Ishikawa (cell line): ENCODE measurements around the gene MADCAM1.
A peak's percentile ranks its signal among the peaks of the same experiment; 100 is the strongest.

Experiments
- CEBPB ChIP-seq: IDR thresholded peaks from 2 replicates; pipeline ENCODE4 v1.6.1; 2012
- CREB1 ChIP-seq: IDR thresholded peaks from 2 replicates; pipeline ENCODE4 v1.6.1; 2012; ENCODE audit warnings: low read depth
- EGR1 ChIP-seq: IDR thresholded peaks from 2 replicates; pipeline ENCODE4 v1.6.1; 2012
- EP300 ChIP-seq: IDR thresholded peaks from 2 replicates; pipeline ENCODE4 v1.6.1; 2012; ENCODE audit warnings: borderline replicate concordance
- FOXM1 ChIP-seq: IDR thresholded peaks from 2 replicates; pipeline ENCODE4 v1.6.1; 2012; ENCODE audit warnings: low read depth, borderline replicate concordance
- NFIC ChIP-seq: IDR thresholded peaks from 2 replicates; pipeline ENCODE4 v1.6.1; 2012
- RAD21 ChIP-seq: IDR thresholded peaks from 2 replicates; pipeline ENCODE4 v1.6.1; 2012; ENCODE audit warnings: low read depth
- TAF1 ChIP-seq: IDR thresholded peaks from 2 replicates; pipeline ENCODE4 v1.6.1; 2012; ENCODE audit warnings: low read depth, mild to moderate bottlenecking
- TCF12 ChIP-seq: IDR thresholded peaks from 2 replicates; pipeline ENCODE4 v1.6.1; 2012; ENCODE audit warnings: low read depth
- TEAD4 ChIP-seq: IDR thresholded peaks from 2 replicates; pipeline ENCODE4 v1.6.1; 2012
- YY1 ChIP-seq: IDR thresholded peaks from 2 replicates; pipeline ENCODE4 v1.6.1; 2012; ENCODE audit warnings: low read depth
- ZBTB7A ChIP-seq: IDR thresholded peaks from 2 replicates; pipeline ENCODE4 v1.6.1; 2012; ENCODE audit warnings: low read depth
- TF ChIP-seq, protein P1 (sequence below): IDR thresholded peaks from 2 replicates; pipeline ENCODE4 v1.6.1; 2012
- TF ChIP-seq, protein P2 (sequence below): IDR thresholded peaks from 2 replicates; pipeline ENCODE4 v1.6.1; 2012
- TF ChIP-seq, protein P3 (sequence below): IDR thresholded peaks from 2 replicates; pipeline ENCODE4 v1.6.1; 2012; ENCODE audit warnings: low read depth, mild to moderate bottlenecking

Gene MADCAM1

DNA sequence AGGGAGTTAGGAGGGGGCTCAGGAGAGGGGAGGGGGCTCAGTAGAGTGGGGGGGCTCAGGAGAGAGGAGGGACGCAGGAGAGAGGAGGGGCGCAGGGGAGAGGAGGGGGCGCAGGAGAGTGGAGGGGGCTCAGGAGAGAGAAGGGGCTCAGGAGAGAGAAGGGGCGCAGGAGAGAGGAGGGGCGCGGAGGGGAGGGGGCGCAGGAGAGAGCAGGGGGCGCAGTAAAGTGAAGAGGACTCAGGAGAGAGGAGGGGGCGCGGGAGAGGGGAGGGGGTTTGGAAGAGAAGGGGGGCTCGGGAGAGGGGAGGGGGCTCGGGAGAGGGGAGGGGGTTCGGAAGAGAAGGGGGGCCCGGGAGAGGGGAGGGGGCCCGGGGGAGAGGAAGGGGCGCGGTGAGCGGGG, 700 bp downstream of the MADCAM1 start:
- TF ChIP-seq EP300 = no peak
- TF ChIP-seq NFIC = no peak
- TF ChIP-seq, protein P1, sequence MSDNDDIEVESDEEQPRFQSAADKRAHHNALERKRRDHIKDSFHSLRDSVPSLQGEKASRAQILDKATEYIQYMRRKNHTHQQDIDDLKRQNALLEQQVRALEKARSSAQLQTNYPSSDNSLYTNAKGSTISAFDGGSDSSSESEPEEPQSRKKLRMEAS = no peak
- no peak for TF ChIP-seq ZBTB7A
- TF ChIP-seq RAD21 = no peak
- TF ChIP-seq CREB1 = no peak
- TF ChIP-seq CEBPB = no peak
- TF ChIP-seq TCF12 = no peak
- TF ChIP-seq, protein P2, sequence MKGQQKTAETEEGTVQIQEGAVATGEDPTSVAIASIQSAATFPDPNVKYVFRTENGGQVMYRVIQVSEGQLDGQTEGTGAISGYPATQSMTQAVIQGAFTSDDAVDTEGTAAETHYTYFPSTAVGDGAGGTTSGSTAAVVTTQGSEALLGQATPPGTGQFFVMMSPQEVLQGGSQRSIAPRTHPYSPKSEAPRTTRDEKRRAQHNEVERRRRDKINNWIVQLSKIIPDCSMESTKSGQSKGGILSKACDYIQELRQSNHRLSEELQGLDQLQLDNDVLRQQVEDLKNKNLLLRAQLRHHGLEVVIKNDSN = no peak
- no peak for TF ChIP-seq YY1
- TF ChIP-seq, protein P3, sequence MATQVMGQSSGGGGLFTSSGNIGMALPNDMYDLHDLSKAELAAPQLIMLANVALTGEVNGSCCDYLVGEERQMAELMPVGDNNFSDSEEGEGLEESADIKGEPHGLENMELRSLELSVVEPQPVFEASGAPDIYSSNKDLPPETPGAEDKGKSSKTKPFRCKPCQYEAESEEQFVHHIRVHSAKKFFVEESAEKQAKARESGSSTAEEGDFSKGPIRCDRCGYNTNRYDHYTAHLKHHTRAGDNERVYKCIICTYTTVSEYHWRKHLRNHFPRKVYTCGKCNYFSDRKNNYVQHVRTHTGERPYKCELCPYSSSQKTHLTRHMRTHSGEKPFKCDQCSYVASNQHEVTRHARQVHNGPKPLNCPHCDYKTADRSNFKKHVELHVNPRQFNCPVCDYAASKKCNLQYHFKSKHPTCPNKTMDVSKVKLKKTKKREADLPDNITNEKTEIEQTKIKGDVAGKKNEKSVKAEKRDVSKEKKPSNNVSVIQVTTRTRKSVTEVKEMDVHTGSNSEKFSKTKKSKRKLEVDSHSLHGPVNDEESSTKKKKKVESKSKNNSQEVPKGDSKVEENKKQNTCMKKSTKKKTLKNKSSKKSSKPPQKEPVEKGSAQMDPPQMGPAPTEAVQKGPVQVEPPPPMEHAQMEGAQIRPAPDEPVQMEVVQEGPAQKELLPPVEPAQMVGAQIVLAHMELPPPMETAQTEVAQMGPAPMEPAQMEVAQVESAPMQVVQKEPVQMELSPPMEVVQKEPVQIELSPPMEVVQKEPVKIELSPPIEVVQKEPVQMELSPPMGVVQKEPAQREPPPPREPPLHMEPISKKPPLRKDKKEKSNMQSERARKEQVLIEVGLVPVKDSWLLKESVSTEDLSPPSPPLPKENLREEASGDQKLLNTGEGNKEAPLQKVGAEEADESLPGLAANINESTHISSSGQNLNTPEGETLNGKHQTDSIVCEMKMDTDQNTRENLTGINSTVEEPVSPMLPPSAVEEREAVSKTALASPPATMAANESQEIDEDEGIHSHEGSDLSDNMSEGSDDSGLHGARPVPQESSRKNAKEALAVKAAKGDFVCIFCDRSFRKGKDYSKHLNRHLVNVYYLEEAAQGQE = no peak
- no peak for TF ChIP-seq FOXM1
- no peak for TF ChIP-seq EGR1
- TF ChIP-seq TEAD4 = no peak
- TF ChIP-seq TAF1 = no peak

DNA sequence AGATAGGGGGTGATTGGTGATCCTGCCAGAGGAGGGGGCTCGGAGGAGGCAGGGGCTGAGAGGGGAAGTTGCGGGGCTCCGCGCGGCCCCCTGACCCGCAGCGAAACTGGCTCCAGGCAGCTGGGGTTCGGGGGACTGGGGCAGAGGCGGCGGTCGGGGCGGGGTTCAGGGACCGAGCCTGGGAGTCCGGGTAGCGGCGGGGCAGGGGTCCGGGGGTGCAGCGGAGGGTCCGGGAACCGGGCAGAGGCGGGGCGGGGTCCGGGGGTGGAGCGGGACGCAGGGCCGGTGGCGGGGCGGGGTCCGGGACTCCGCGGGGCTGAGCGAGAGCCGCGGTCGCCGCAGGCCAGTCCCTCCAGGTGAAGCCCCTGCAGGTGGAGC, 1.2 kb downstream of the MADCAM1 start:
- TF ChIP-seq ZBTB7A (0 out of 2 replicates have a peak, but pooled peaks have one; percentile 36), EP300 (no peak), YY1 (no peak), FOXM1 (no peak)

DNA sequence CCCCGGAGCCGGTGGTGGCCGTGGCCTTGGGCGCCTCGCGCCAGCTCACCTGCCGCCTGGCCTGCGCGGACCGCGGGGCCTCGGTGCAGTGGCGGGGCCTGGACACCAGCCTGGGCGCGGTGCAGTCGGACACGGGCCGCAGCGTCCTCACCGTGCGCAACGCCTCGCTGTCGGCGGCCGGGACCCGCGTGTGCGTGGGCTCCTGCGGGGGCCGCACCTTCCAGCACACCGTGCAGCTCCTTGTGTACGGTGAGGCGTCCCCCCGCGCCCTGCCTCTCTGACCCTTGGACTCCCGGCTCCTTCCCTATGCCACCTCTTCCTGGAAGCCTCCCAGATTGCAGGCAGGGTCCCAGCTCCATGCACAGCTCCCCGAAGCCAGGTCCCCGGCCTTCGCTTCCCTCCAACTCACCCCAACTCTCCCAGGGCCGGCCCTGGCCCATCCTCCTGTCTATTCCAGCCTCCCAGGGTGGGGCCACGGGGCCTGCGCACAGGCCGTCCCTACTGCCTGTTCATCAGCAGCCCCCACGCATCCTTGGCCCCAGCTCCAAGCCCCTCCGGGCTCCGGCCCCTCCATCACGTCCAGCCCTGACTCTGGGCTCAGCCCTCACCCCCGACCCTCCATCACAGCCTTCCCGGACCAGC, 1.7 kb downstream of the MADCAM1 start:
- TF ChIP-seq EGR1 (no peak), ZBTB7A (no peak), RAD21 (no peak), NFIC (no peak), TEAD4 (no peak)
- TF ChIP-seq, protein P1 = no peak

DNA sequence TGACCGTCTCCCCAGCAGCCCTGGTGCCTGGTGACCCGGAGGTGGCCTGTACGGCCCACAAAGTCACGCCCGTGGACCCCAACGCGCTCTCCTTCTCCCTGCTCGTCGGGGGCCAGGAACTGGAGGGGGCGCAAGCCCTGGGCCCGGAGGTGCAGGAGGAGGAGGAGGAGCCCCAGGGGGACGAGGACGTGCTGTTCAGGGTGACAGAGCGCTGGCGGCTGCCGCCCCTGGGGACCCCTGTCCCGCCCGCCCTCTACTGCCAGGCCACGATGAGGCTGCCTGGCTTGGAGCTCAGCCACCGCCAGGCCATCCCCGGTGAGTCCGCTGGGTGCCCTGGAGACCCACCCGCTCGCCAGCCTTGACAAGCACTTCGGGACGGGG, 2.2 kb downstream of the MADCAM1 start:
- no peak for TF ChIP-seq RAD21
- TF ChIP-seq YY1 = no peak
- no peak for TF ChIP-seq EGR1
- TF ChIP-seq ZBTB7A = peak; percentile 58; the same call in 1 of the 2 replicates
- TF ChIP-seq EP300 = no peak
- no peak for TF ChIP-seq CREB1

DNA sequence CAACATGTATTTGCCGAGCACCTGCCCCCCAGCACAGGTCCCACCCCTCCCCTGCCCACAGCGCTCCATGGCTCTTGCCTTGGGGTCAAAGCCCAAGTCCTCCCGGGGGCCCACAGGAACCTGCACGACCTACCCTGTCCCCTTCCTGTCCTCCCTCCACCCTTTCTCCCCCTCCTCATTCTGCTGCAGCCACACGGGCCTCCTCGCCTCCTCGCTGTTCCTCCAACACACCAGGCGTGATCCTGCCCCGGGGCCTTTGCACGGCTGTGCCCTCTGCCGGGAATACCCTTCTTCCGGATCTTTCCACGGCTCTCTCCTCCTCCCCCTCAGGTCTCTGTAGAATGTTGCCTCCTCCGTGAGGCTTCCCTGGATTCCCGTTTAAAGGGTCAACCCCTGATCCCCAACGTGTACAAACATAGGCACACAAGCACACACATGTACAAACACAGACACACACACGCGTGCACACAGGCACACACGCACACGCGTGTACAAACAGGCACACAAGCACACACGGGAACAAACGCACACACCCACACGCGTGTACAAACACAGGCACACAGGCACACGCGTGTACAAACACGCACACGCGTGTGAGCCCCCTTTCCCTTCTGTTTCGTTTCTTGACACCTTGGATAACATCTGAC, 2.8 kb downstream of the MADCAM1 start:
- TF ChIP-seq TEAD4 (no peak), TAF1 (no peak), FOXM1 (no peak), ZBTB7A (no peak), NFIC (no peak), TCF12 (no peak), CEBPB (no peak)
- TF ChIP-seq, protein P3 = no peak

DNA sequence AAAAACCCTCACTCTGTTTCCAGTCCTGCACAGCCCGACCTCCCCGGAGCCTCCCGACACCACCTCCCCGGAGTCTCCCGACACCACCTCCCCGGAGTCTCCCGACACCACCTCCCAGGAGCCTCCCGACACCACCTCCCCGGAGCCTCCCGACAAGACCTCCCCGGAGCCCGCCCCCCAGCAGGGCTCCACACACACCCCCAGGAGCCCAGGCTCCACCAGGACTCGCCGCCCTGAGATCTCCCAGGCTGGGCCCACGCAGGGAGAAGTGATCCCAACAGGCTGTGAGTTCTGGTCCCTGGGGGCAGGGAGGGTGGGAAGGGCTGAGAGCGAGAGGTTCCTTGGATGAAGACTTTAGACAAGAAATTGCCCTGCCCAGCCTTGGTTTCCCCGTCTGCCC, 5.4 kb downstream of the MADCAM1 start:
- TF ChIP-seq, protein P2 = no peak
- no peak for TF ChIP-seq ZBTB7A
- no peak for TF ChIP-seq TEAD4
- TF ChIP-seq RAD21 = no peak
- no peak for TF ChIP-seq CREB1
- no peak for TF ChIP-seq YY1
